Duodenal mucosa (tissue), 2 donors: ENCODE measurements around the gene ERRFI1.

Experiments
- H3K27ac ChIP-seq: one replicate; pipeline ENCODE4 v1.7.0; 2013; ENCODE audit warnings: low read depth, low read length
- H3K27me3 ChIP-seq, 2 donors: one replicate each; pipeline ENCODE4 v1.7.0; 2013; ENCODE audit warnings: low read length in 2 of 2, control low read depth in 1 of 2; ENCODE audit not compliant: insufficient read depth in 2 of 2, control insufficient read depth in 1 of 2
- H3K36me3 ChIP-seq, 2 donors: one replicate each; pipeline ENCODE4 v1.7.0; 2013; ENCODE audit warnings: low read length in 2 of 2, control low read depth in 1 of 2; ENCODE audit not compliant: insufficient read depth in 2 of 2, control insufficient read depth in 1 of 2
- H3K4me1 ChIP-seq, 2 donors: one replicate each; pipeline ENCODE4 v1.7.0; 2013; ENCODE audit warnings: low read length in 2 of 2, control low read depth in 1 of 2; ENCODE audit not compliant: insufficient read depth in 2 of 2, control insufficient read depth in 1 of 2
- H3K4me3 ChIP-seq, 2 donors: one replicate each; pipeline ENCODE4 v1.7.0; 2013; ENCODE audit warnings: low read length in 2 of 2, low read depth in 1 of 2
- H3K9ac ChIP-seq, 2 donors: one replicate each; pipeline ENCODE4 v1.7.0; 2013; ENCODE audit warnings: low read length in 2 of 2, low read depth in 1 of 2
- H3K9me3 ChIP-seq, 2 donors: one replicate each; pipeline ENCODE4 v1.7.0; 2013; ENCODE audit warnings: low read length in 2 of 2, control low read depth in 1 of 2; ENCODE audit not compliant: control insufficient read depth in 1 of 2

The ERRFI1 gene

GRCh38 chr1:7991504-7992440, 34.3 kb downstream of the ERRFI1 start:
- Histone ChIP-seq H3K4me3 (no peak overlapping the region), H3K9me3 (no peaks in the 10 kb centered on the region), H3K9ac (no peak overlapping the region), H3K27me3 (no peaks in the 10 kb centered on the region), H3K27ac (no peak overlapping the region), H3K4me1 (no peaks in the 10 kb centered on the region), H3K36me3 (peaks cover 0 to 7% of the 10 kb centered on the region in 2 donors)

- H3K4me1 ChIP-seq, result no peaks in the 10 kb centered on the region
- peaks cover 12 to 25% of the 10 kb centered on the region in 2 donors for H3K36me3 ChIP-seq
- H3K4me3 ChIP-seq, result no peak overlapping the region
- no peaks in the 10 kb centered on the region for H3K27me3 ChIP-seq
- no peak overlapping the region for H3K9ac ChIP-seq
- no peak overlapping the region for H3K27ac ChIP-seq
- H3K9me3 ChIP-seq, result no peaks in the 10 kb centered on the region
Observed at GRCh38 chr1:7989762-7990428, 36.2 kb downstream of the ERRFI1 start.

- H3K27me3 ChIP-seq, result no peaks in the 10 kb centered on the region
- H3K9ac ChIP-seq, result no peak overlapping the region
- no peak overlapping the region for H3K4me3 ChIP-seq
- H3K36me3 ChIP-seq, result peaks cover 25 to 38% of the 10 kb centered on the region in 2 donors
- no peaks in the 10 kb centered on the region for H3K4me1 ChIP-seq
- H3K27ac ChIP-seq, result no peak overlapping the region
- no peaks in the 10 kb centered on the region for H3K9me3 ChIP-seq
Observed at GRCh38 chr1:7988576-7988975, 37.5 kb downstream of the ERRFI1 start.

- peaks cover 31 to 46% of the 10 kb centered on the region in 2 donors for H3K36me3 ChIP-seq
- H3K4me3 ChIP-seq, result no peak overlapping the region
- H3K27ac ChIP-seq, result no peak overlapping the region
- H3K9ac ChIP-seq, result no peak overlapping the region
- no peaks in the 10 kb centered on the region for H3K9me3 ChIP-seq
- H3K4me1 ChIP-seq, result peaks cover 0 to under 1% of the 10 kb centered on the region in 2 donors
- H3K27me3 ChIP-seq, result no peaks in the 10 kb centered on the region
Observed at GRCh38 chr1:7987528-7987927, 38.6 kb downstream of the ERRFI1 start.

GRCh38 chr1:7985851-7986612, 40.1 kb downstream of the ERRFI1 start:
- Histone ChIP-seq H3K27ac (no peak overlapping the region), H3K9ac (no peak overlapping the region), H3K4me3 (no peak overlapping the region), H3K9me3 (no peaks in the 10 kb centered on the region), H3K4me1 (peaks cover 0 to 3% of the 10 kb centered on the region in 2 donors), H3K27me3 (no peaks in the 10 kb centered on the region), H3K36me3 (peaks cover 33 to 50% of the 10 kb centered on the region in 2 donors)

GRCh38 chr1:7984811-7985210, 41.3 kb downstream of the ERRFI1 start:
- H3K4me1 ChIP-seq, result peaks cover 0 to 3% of the 10 kb centered on the region in 2 donors
- no peaks in the 10 kb centered on the region for H3K27me3 ChIP-seq
- peaks cover 37 to 53% of the 10 kb centered on the region in 2 donors for H3K36me3 ChIP-seq
- no peak overlapping the region for H3K4me3 ChIP-seq
- no peak overlapping the region for H3K9ac ChIP-seq
- H3K9me3 ChIP-seq, result no peaks in the 10 kb centered on the region
- no peak overlapping the region for H3K27ac ChIP-seq

- no peaks in the 10 kb centered on the region for H3K9me3 ChIP-seq
- H3K27me3 ChIP-seq, result no peaks in the 10 kb centered on the region
- no peak overlapping the region for H3K27ac ChIP-seq
- peaks cover 0 to 3% of the 10 kb centered on the region in 2 donors for H3K4me1 ChIP-seq
- peaks cover 42 to 68% of the 10 kb centered on the region in 2 donors for H3K36me3 ChIP-seq
- H3K4me3 ChIP-seq, result no peak overlapping the region
- H3K9ac ChIP-seq, result no peak overlapping the region
Observed at GRCh38 chr1:7983086-7983778, 42.9 kb downstream of the ERRFI1 start.

- Histone ChIP-seq H3K9ac (no peak overlapping the region), H3K9me3 (no peaks in the 10 kb centered on the region), H3K4me1 (peaks cover 0 to 3% of the 10 kb centered on the region in 2 donors), H3K27me3 (no peaks in the 10 kb centered on the region), H3K36me3 (peaks cover 38 to 74% of the 10 kb centered on the region in 2 donors), H3K27ac (no peak overlapping the region), H3K4me3 (no peak overlapping the region)
Observed at GRCh38 chr1:7980984-7981383, 45.1 kb downstream of the ERRFI1 start.

- H3K9me3 ChIP-seq, result no peaks in the 10 kb centered on the region
- no peak overlapping the region for H3K4me3 ChIP-seq
- H3K36me3 ChIP-seq, result peaks cover 14 to 58% of the 10 kb centered on the region in 2 donors
- no peaks in the 10 kb centered on the region for H3K4me1 ChIP-seq
- H3K27me3 ChIP-seq, result no peaks in the 10 kb centered on the region
- H3K27ac ChIP-seq, result no peak overlapping the region
- H3K9ac ChIP-seq, result no peak overlapping the region
Observed at GRCh38 chr1:7975212-7975865, 50.8 kb downstream of the ERRFI1 start.
